Keratinocyte (primary cell): ENCODE results near the gene CLSTN2. TPM values are rescaled to one million over a fixed set of nuclear protein-coding genes. Genes with fewer than 3 reads are reported as not detected.
A peak's percentile ranks its signal among the peaks of the same experiment; 100 is the strongest.

Experiments used
- DNase-seq: peaks from one replicate; pipeline ENCODE4 v3.0.0-alpha.2; 2011; ENCODE audit warnings: low read depth, missing footprints, low spot score
- FAIRE-seq: peaks from 2 replicates; lab custom pipeline; 2011; peaks lifted over from hg19 to GRCh38; lab: Jason Lieb, UNC
- H2AFZ ChIP-seq: 2 replicates; pipeline ENCODE4 v1.6.0; 2012; ENCODE audit warnings: low read length, control low read depth, inconsistent platforms; ENCODE audit not compliant: control insufficient read depth
- H3K27ac ChIP-seq: 2 replicates; pipeline ENCODE4 v1.5.1; 2011; ENCODE audit warnings: low read length; ENCODE audit not compliant: control insufficient read depth, insufficient read depth
- H3K27me3 ChIP-seq: 3 replicates; pipeline ENCODE4 v1.6.0; 2011; ENCODE audit warnings: low read length; ENCODE audit not compliant: control insufficient read depth, insufficient read depth; ENCODE audit errors: extremely low read depth
- H3K36me3 ChIP-seq, 2 experiments: 2 replicates in 1 of 2; 3 replicates in 1 of 2; pipeline ENCODE4 v1.5.1; 2011; ENCODE audit warnings: low read length in 2 of 2, mild to moderate bottlenecking in 1 of 2; ENCODE audit not compliant: control insufficient read depth in 2 of 2, insufficient read depth in 2 of 2; ENCODE audit errors: extremely low read depth in 1 of 2
- H3K4me1 ChIP-seq: 3 replicates; pipeline ENCODE4 v1.5.1; 2011; ENCODE audit warnings: low read length; ENCODE audit not compliant: control insufficient read depth, insufficient read depth; ENCODE audit errors: extremely low read depth
- H3K4me2 ChIP-seq: 3 replicates; pipeline ENCODE4 v1.6.0; 2011; ENCODE audit warnings: low read depth, low read length; ENCODE audit not compliant: control insufficient read depth, insufficient read depth; ENCODE audit errors: extremely low read depth
- H3K4me3 ChIP-seq, 3 experiments: fragments of 200-600 bp in 1 of 3; sonication (generic) in 1 of 3; 2 replicates in 2 of 3; 3 replicates in 1 of 3; pipeline ENCODE4 v1.5.1; 2011 to 2016; ENCODE audit warnings: low read length in 3 of 3, mild to moderate bottlenecking in 3 of 3, control low read depth in 2 of 3, inconsistent platforms in 1 of 3, low read depth in 1 of 3, mixed read lengths in 1 of 3, mixed run types in 1 of 3, moderate library complexity in 1 of 3; ENCODE audit not compliant: control insufficient read depth in 2 of 3, insufficient read depth in 2 of 3; ENCODE audit errors: extremely low read depth in 1 of 3
- H3K79me2 ChIP-seq: 2 replicates; pipeline ENCODE4 v1.6.0; 2012; ENCODE audit warnings: low read length; ENCODE audit not compliant: control insufficient read depth, insufficient read depth
- H3K9ac ChIP-seq: 3 replicates; pipeline ENCODE4 v1.6.0; 2011; ENCODE audit warnings: low read length; ENCODE audit not compliant: control insufficient read depth, insufficient read depth; ENCODE audit errors: extremely low read depth
- H3K9me1 ChIP-seq: 3 replicates; pipeline ENCODE4 v1.6.0; 2011; ENCODE audit warnings: low read length; ENCODE audit not compliant: control insufficient read depth, insufficient read depth; ENCODE audit errors: extremely low read depth
- H3K9me3 ChIP-seq: 2 replicates; pipeline ENCODE4 v1.5.1; 2012; ENCODE audit warnings: low read depth, low read length; ENCODE audit not compliant: control insufficient read depth
- H4K20me1 ChIP-seq: 3 replicates; pipeline ENCODE4 v1.6.0; 2011; ENCODE audit warnings: low read length; ENCODE audit not compliant: control insufficient read depth, insufficient read depth; ENCODE audit errors: extremely low read depth
- CTCF ChIP-seq, 3 experiments: IDR thresholded peaks in 1 of 3; conservative IDR thresholded peaks in 1 of 3; optimal IDR thresholded peaks in 1 of 3; 2 replicates in 2 of 3; 3 replicates in 1 of 3; pipeline versions ENCODE3 to v1.5.1; 2011; ENCODE audit warnings: low read length in 3 of 3, mild to moderate bottlenecking in 3 of 3, moderate library complexity in 2 of 3, control low read depth in 1 of 3, inconsistent platforms in 1 of 3; ENCODE audit not compliant: insufficient read depth in 2 of 3; ENCODE audit errors: extremely low read depth in 1 of 3
- EZH2 ChIP-seq: IDR thresholded peaks from one replicate; pipeline ENCODE4 v1.6.1; 2012; ENCODE audit warnings: inconsistent platforms, mild to moderate bottlenecking, low read length, moderate library complexity
- dilution Hi-C: fragments of 300-500 bp; cut with MboI; formaldehyde crosslinking; loops from one replicate; pipeline ENCODE4 v1.7.0; 2020; ENCODE audit warnings: low sequenced_read_pairs; ENCODE audit not compliant: extremely low pct_ligation_motif_present
- polyA plus RNA-seq, 5 experiments: library from polyadenylated mRNA; depleted of rRNA in 3 of 5; stranded (reverse) in 3 of 5; stranded (forward) in 1 of 5; unstranded in 1 of 5; fragments of >200 nt; gene quantifications; 1 replicate in 1 of 5; 2 replicates in 3 of 5; 3 replicates in 1 of 5; pipeline versions ENCODE4 v1.2.1 to v1.2.3, GENCODE V29; 2011 to 2012; ENCODE audit warnings: missing spikeins in 2 of 5, low read depth in 1 of 5, low replicate concordance in 1 of 5

The CLSTN2 gene
- polyA plus RNA-seq, 1 donor (not counting 4 experiments of a cell fraction or from before 2014, with no cell fraction given), result 0.09 TPM

DNA sequence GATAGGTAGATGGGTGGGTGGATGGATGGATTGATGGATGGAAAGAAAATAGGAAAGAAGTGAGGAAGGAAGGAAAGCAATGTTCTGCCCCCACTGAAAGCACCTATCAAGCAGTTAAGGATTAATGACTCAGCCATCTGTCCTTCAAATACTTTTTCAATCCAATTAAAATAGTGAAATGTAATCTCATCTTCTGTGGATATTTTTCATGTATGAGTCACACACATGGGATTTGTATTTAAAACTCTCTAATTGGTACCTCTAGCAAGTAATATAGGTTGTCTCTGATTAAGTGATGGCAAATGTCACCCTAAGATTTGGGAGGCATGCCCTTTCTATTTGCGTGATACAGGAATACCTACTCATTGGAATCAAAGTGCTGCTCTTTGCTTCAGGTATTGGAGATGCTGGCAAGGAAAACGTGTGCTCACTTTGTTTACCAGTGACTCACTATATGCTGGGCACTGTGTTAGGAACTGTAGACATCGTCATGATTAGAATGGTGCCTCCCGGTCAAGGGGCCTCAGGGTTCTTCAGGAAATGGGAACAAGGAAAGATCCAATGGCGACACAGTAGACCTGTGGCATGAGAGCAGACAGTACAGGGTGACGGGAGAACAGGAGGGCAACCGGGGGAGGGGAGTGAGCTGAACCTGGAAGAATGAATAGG, 230.1 kb downstream of the CLSTN2 start:
- no peaks in the 10 kb centered on the region for H3K36me3 ChIP-seq
- H3K4me2 ChIP-seq, result no peak overlapping the region
- no peaks in the 10 kb centered on the region for H3K4me1 ChIP-seq
- H2AFZ ChIP-seq, result no peak overlapping the region
- dilution Hi-C loops, result no loop called here
- H3K9ac ChIP-seq, result no peak overlapping the region
- no peaks in the 10 kb centered on the region for H3K9me3 ChIP-seq
- no peaks in the 10 kb centered on the region for H3K9me1 ChIP-seq
- no peak for TF ChIP-seq CTCF (optimal IDR thresholded peaks at IDR 0.05 in 1 of 3, IDR thresholded peaks at IDR 0.05 in 1 of 3, conservative IDR thresholded peaks at IDR 0.05 in 1 of 3; ENCODE audit: extremely low read depth in 1 of 3, insufficient read depth in 2 of 3, low read length in 3 of 3)
- no peak for TF ChIP-seq EZH2
- no peak overlapping the region for H3K27ac ChIP-seq
- H4K20me1 ChIP-seq, result no peaks in the 10 kb centered on the region
- FAIRE-seq (peak; percentile 34), DNase-seq (no peak)
- H3K79me2 ChIP-seq, result no peaks in the 10 kb centered on the region
- H3K4me3 ChIP-seq, result no peak overlapping the region
- peaks cover 3% of the 10 kb centered on the region for H3K27me3 ChIP-seq

DNA sequence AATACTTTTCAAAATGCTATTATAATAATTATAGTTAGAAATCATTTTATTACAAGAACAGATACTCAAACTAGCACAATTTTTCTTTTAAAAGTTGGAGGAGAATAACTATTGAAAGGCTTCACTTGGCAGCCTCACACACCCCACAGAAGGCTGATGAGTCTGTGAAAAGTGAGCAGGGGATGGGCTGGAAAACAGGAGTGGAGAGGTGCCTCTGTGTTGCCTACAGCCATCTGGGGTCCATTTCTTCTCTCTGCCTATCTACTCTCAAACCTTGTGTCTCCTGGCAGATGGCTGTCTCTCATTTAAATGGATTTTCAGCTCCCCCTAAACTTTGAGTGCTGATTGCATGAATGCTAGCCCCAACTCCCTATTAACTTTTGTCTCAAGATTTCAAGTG, 230.8 kb downstream of the CLSTN2 start:
- dilution Hi-C loops, result no loop called here
- Histone ChIP-seq H4K20me1 (no peaks in the 10 kb centered on the region), H3K4me3 (no peak overlapping the region), H3K4me2 (no peak overlapping the region), H3K4me1 (no peaks in the 10 kb centered on the region), H3K27me3 (peaks cover 3% of the 10 kb centered on the region), H3K9me3 (no peaks in the 10 kb centered on the region), H3K36me3 (no peaks in the 10 kb centered on the region), H2AFZ (no peak overlapping the region), H3K27ac (no peak overlapping the region), H3K9me1 (no peaks in the 10 kb centered on the region), H3K79me2 (no peaks in the 10 kb centered on the region), H3K9ac (no peak overlapping the region)
- DNase-seq (no peak), FAIRE-seq (no peak)
- TF ChIP-seq EZH2 (no peak), CTCF (optimal IDR thresholded peaks at IDR 0.05 in 1 of 3, IDR thresholded peaks at IDR 0.05 in 1 of 3, conservative IDR thresholded peaks at IDR 0.05 in 1 of 3; ENCODE audit: extremely low read depth in 1 of 3, insufficient read depth in 2 of 3, low read length in 3 of 3) (no peak)
